H9 (cell line): ENCODE results near the gene GNAI2. TPM values are rescaled to one million over a fixed set of nuclear protein-coding genes. Genes with fewer than 3 reads are reported as not detected.

Experiments
- DNase-seq: peaks from one replicate; pipeline ENCODE4 v3.0.0-alpha.2; 2017
- H2AFZ ChIP-seq: one replicate; pipeline ENCODE4 v1.6.1; 2013; ENCODE audit warnings: mild to moderate bottlenecking, low read length, control low read depth, moderate library complexity
- H2AK5ac ChIP-seq: 2 replicates; pipeline ENCODE4 v1.6.1; 2013; ENCODE audit warnings: low read length, control low read depth, mixed read lengths; ENCODE audit not compliant: insufficient read length
- H2BK120ac ChIP-seq: one replicate; pipeline ENCODE4 v1.6.1; 2013; ENCODE audit warnings: low read depth, mild to moderate bottlenecking, low read length, control low read depth, inconsistent platforms; ENCODE audit not compliant: poor library complexity, severe bottlenecking
- H2BK12ac ChIP-seq: 2 replicates; pipeline ENCODE4 v1.6.1; 2013; ENCODE audit warnings: low read length, control low read depth, mixed read lengths, low read depth; ENCODE audit not compliant: insufficient read length
- H2BK15ac ChIP-seq: 2 replicates; pipeline ENCODE4 v1.6.1; 2013; ENCODE audit warnings: low read depth, low read length, control low read depth
- H2BK20ac ChIP-seq: one replicate; pipeline ENCODE4 v1.6.1; 2013; ENCODE audit warnings: low read depth, mild to moderate bottlenecking, low read length, control low read depth, inconsistent platforms; ENCODE audit not compliant: poor library complexity, severe bottlenecking
- H2BK5ac ChIP-seq: 2 replicates; pipeline ENCODE4 v1.6.1; 2013; ENCODE audit warnings: low read length, control low read depth, mixed read lengths; ENCODE audit not compliant: insufficient read length
- H3K14ac ChIP-seq: 2 replicates; pipeline ENCODE4 v1.6.1; 2013; ENCODE audit warnings: low read length, control low read depth; ENCODE audit not compliant: insufficient read depth
- H3K18ac ChIP-seq: 2 replicates; pipeline ENCODE4 v1.6.1; 2013; ENCODE audit warnings: low read depth, mild to moderate bottlenecking, mixed read lengths, low read length, control low read depth; ENCODE audit not compliant: insufficient read length
- H3K23ac ChIP-seq: 2 replicates; pipeline ENCODE4 v1.6.1; 2013; ENCODE audit warnings: low read length, control low read depth, mixed read lengths, low read depth; ENCODE audit not compliant: insufficient read length
- H3K23me2 ChIP-seq: 2 replicates; pipeline ENCODE4 v1.6.1; 2013; ENCODE audit warnings: low read depth, mild to moderate bottlenecking, mixed read lengths, low read length, control low read depth; ENCODE audit not compliant: insufficient read length, poor library complexity, severe bottlenecking
- H3K27ac ChIP-seq: 2 replicates; pipeline ENCODE4 v1.5.1; 2013; ENCODE audit warnings: low read length, control low read depth, mixed read lengths, low read depth; ENCODE audit not compliant: insufficient read length
- H3K27me3 ChIP-seq: 2 replicates; pipeline ENCODE4 v1.6.1; 2013; ENCODE audit warnings: low read length, control low read depth, inconsistent platforms; ENCODE audit not compliant: insufficient read depth
- H3K4ac ChIP-seq: 2 replicates; pipeline ENCODE4 v1.6.1; 2013; ENCODE audit warnings: low read depth, mild to moderate bottlenecking, control low read depth, inconsistent platforms, low read length, moderate library complexity
- H3K4me1 ChIP-seq: 2 replicates; pipeline ENCODE4 v1.6.1; 2013; ENCODE audit warnings: low read length, control low read depth, inconsistent platforms; ENCODE audit not compliant: insufficient read depth
- H3K4me2 ChIP-seq: 2 replicates; pipeline ENCODE4 v1.6.1; 2013; ENCODE audit warnings: low read length, control low read depth, mixed read lengths; ENCODE audit not compliant: insufficient read length, insufficient read depth
- H3K56ac ChIP-seq: 2 replicates; pipeline ENCODE4 v1.6.1; 2013; ENCODE audit warnings: low read depth, mild to moderate bottlenecking, mixed read lengths, low read length, control low read depth; ENCODE audit not compliant: insufficient read length
- H3K79me1 ChIP-seq: 2 replicates; pipeline ENCODE4 v1.6.1; 2013; ENCODE audit warnings: low read depth, mild to moderate bottlenecking, moderate library complexity, low read length, control low read depth, inconsistent platforms; ENCODE audit not compliant: insufficient read depth, poor library complexity, severe bottlenecking
- H3K79me2 ChIP-seq: 2 replicates; pipeline ENCODE4 v1.6.1; 2013; ENCODE audit warnings: low read length, control low read depth, inconsistent platforms; ENCODE audit not compliant: insufficient read depth
- H3K9ac ChIP-seq: 2 replicates; pipeline ENCODE4 v1.6.1; 2013; ENCODE audit warnings: low read length, control low read depth, mixed read lengths; ENCODE audit not compliant: insufficient read length; ENCODE audit errors: extremely low read depth
- H3K9me3 ChIP-seq: one replicate; pipeline ENCODE4 v1.6.1; 2013; ENCODE audit warnings: low read depth, low read length, inconsistent platforms; ENCODE audit not compliant: control insufficient read depth
- H3T11ph ChIP-seq: one replicate; pipeline ENCODE4 v1.6.1; 2013; ENCODE audit warnings: mild to moderate bottlenecking, low read length, control low read depth, inconsistent platforms
- H4K20me1 ChIP-seq: one replicate; pipeline ENCODE4 v1.6.1; 2013; ENCODE audit not compliant: control insufficient read depth, insufficient read length, insufficient read depth
- H4K5ac ChIP-seq: 2 replicates; pipeline ENCODE4 v1.6.1; 2013; ENCODE audit warnings: low read depth, mild to moderate bottlenecking, mixed read lengths, low read length, control low read depth; ENCODE audit not compliant: insufficient read length
- H4K8ac ChIP-seq: replicated peaks from 2 replicates; pipeline ENCODE4 v1.6.1; 2013; ENCODE audit warnings: low read length, control low read depth, mixed read lengths, low read depth; ENCODE audit not compliant: insufficient read length
- H4K91ac ChIP-seq: 2 replicates; pipeline ENCODE4 v1.6.1; 2013; ENCODE audit warnings: low read depth, mild to moderate bottlenecking, moderate library complexity, mixed read lengths, low read length, control low read depth; ENCODE audit not compliant: insufficient read length
- H3K27ac Mint-ChIP-seq, 3 experiments: 2 replicates in 2 of 3; 3 replicates in 1 of 3; pipeline ENCODE4 v1.8.0; 2020 to 2021; ENCODE audit warnings: mixed read lengths in 3 of 3, mild to moderate bottlenecking in 1 of 3, moderate library complexity in 1 of 3
- H3K27me3 Mint-ChIP-seq: 2 replicates; pipeline ENCODE4 v1.8.0; 2021; ENCODE audit warnings: low read depth, mild to moderate bottlenecking, moderate library complexity, mixed read lengths
- H3K36me3 Mint-ChIP-seq, 3 experiments: 2 replicates in 2 of 3; 3 replicates in 1 of 3; pipeline ENCODE4 v1.8.0; 2020 to 2021; ENCODE audit warnings: low read depth in 3 of 3, mixed read lengths in 3 of 3; ENCODE audit not compliant: insufficient read depth in 1 of 3
- H3K4me1 Mint-ChIP-seq, 2 experiments: 2 replicates each; pipeline ENCODE4 v1.8.0; 2020; ENCODE audit warnings: mixed read lengths in 2 of 2
- H3K4me3 Mint-ChIP-seq, 2 experiments: 2 replicates in 1 of 2; 3 replicates in 1 of 2; pipeline ENCODE4 v1.8.0; 2020 to 2021; ENCODE audit warnings: mild to moderate bottlenecking in 2 of 2, mixed read lengths in 2 of 2, moderate library complexity in 1 of 2
- H3K9me3 Mint-ChIP-seq, 2 experiments: 2 replicates in 1 of 2; 3 replicates in 1 of 2; pipeline ENCODE4 v1.8.0; 2020; ENCODE audit warnings: mild to moderate bottlenecking in 2 of 2, mixed read lengths in 2 of 2, moderate library complexity in 1 of 2
- CTCF ChIP-seq: fragments of 200-600 bp; sonication (generic); conservative IDR thresholded peaks from 3 replicates; pipeline ENCODE4 v1.8.0; 2021; ENCODE audit warnings: antibody characterized with exemption, mild to moderate bottlenecking
- WGBS: extraction: QIAGEN DNeasy Blood & Tissue Kit; methylation state at CpG from one replicate; pipeline ENCODE4 v1.1.7; 2013; ENCODE audit warnings: missing lambda C conversion rate, low lambda C conversion rate, mixed read lengths; ENCODE audit not compliant: insufficient read length; ENCODE audit errors: extremely low coverage; 5-methylcytosine and 5-hydroxymethylcytosine counted together
- total RNA-seq: library from RNA; stranded (reverse); gene quantifications from 2 replicates; pipeline ENCODE4 v1.2.1, GENCODE V29; 2021

Gene GNAI2
- total RNA-seq, 1 experiment from 2014 or later: 218 TPM

DNA sequence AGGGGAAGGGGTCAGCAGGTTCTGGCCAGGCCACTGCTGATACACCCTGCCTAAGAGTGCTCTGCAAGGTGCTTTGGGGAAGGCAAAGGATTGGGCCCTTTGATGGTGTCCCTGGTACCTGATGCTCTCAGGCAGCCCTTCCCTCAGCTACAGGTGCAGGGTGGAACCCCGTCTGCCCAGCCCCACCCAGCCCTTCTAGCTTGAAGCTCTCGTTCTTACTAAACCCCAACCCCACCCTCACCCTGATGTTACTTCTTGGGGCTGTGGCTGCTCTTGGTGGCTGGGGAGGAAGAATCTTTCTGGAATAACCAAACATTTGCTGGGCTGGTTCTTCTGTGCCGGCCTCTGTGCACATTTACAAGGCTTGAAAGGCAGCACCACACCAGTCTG lies 6.4 kb downstream of the GNAI2 start:
- H3K14ac ChIP-seq: 0 out of 2 replicates have a peak overlapping the region, but pooled peaks have one; percentile 6
- no peak overlapping the region for H4K8ac ChIP-seq
- Mint-ChIP-seq H3K27me3 (no peaks in the 10 kb centered on the region), H3K27ac (peak overlapping the region; percentile 95 to 99 (median 96); a peak in 6 of 7 replicates), H3K4me3 (peak overlapping the region in 1 of 2 experiments; percentile 73; a peak in 3 of 5 replicates), H3K4me1 (peaks cover 78 to 92% of the 10 kb centered on the region in 2 experiments), H3K36me3 (peaks cover 4 to 24% (median 23%) of the 10 kb centered on the region in 3 experiments; a peak in 5 of 7 replicates), H3K9me3 (no peaks in the 10 kb centered on the region)
- peaks cover 8% of the 10 kb centered on the region for H3K23me2 ChIP-seq
- TF ChIP-seq CTCF: no peak
- H3K23ac ChIP-seq: no peak overlapping the region
- H2AFZ ChIP-seq: no peak overlapping the region
- H3K27ac ChIP-seq: no peak overlapping the region
- H3K56ac ChIP-seq: no peak overlapping the region
- no peak overlapping the region for H2BK15ac ChIP-seq
- H2AK5ac ChIP-seq: no peak overlapping the region
- H4K5ac ChIP-seq: no peak overlapping the region
- H4K91ac ChIP-seq: no peak overlapping the region
- no peak overlapping the region for H3K18ac ChIP-seq
- no peak overlapping the region for H3K4ac ChIP-seq
- H3K27me3 ChIP-seq: no peaks in the 10 kb centered on the region
- H4K20me1 ChIP-seq: no peaks in the 10 kb centered on the region
- peaks cover 26% of the 10 kb centered on the region; the same call in 1 of the 2 replicates for H3K79me2 ChIP-seq
- H3K79me1 ChIP-seq: peaks cover 9% of the 10 kb centered on the region
- no peaks in the 10 kb centered on the region for H3K9me3 ChIP-seq
- H2BK20ac ChIP-seq: no peak overlapping the region
- H3T11ph ChIP-seq: no peak overlapping the region
- no peak overlapping the region for H2BK12ac ChIP-seq
- no peak overlapping the region for H3K9ac ChIP-seq
- no CpG with 5 or more reads among the region's 3 CpGs for WGBS
- H2BK5ac ChIP-seq: no peak overlapping the region
- H3K4me2 ChIP-seq: no peak overlapping the region
- H3K4me1 ChIP-seq: peaks cover 15% of the 10 kb centered on the region; the same call in 1 of the 2 replicates
- no peak for DNase-seq
- H2BK120ac ChIP-seq: no peak overlapping the region
